Esophagus squamous epithelium (tissue), 4 donors: ENCODE results near the gene GABBR2.

Experiments used
- CTCF ChIP-seq, 6 experiments: fragments of 450-650 bp in 4 of 6; fragments of 200-600 bp in 2 of 6; sonication (generic) in 2 of 6; IDR thresholded peaks; one replicate each; pipeline ENCODE4 v1.5.1; 2016 to 2019; ENCODE audit warnings: antibody characterized with exemption in 6 of 6, mild to moderate bottlenecking in 4 of 6, moderate library complexity in 4 of 6
- POLR2A ChIP-seq, 4 donors: fragments of 450-650 bp; IDR thresholded peaks; one replicate each; pipeline ENCODE4 v1.6.1; 2017; ENCODE audit warnings: antibody characterized with exemption in 4 of 4, mild to moderate bottlenecking in 4 of 4, moderate library complexity in 3 of 4

- TF ChIP-seq CTCF (IDR thresholded peaks at IDR 0.05) = no peak
- TF ChIP-seq POLR2A (IDR thresholded peaks at IDR 0.05) = peak in 1 of 4 donors; percentile 37
These were observed 455.2 kb downstream of the GABBR2 start for GRCh38 chr9:98253565-98253964.
